OCI-LY1 (cell line): ENCODE data around the gene SPINK7.
A peak's percentile ranks its signal among the peaks of the same experiment; 100 is the strongest.

Experiments
- H2AFZ ChIP-seq: fragments of 200-600 bp; sonication (generic), shearing (Covaris generic); 2 replicates; pipeline ENCODE4 v1.6.0; 2014; ENCODE audit warnings: antibody characterized with exemption, mild to moderate bottlenecking, low read length
- H3F3A ChIP-seq: fragments of 200-600 bp; sonication (generic), shearing (Covaris generic); 2 replicates; pipeline ENCODE4 v1.6.0; 2014; ENCODE audit warnings: mild to moderate bottlenecking, antibody characterized with exemption, low read length, moderate library complexity; ENCODE audit not compliant: insufficient read depth
- H3K27ac ChIP-seq: fragments of 200-600 bp; sonication (generic); 2 replicates; pipeline ENCODE4 v1.5.1; 2014; ENCODE audit warnings: low read length, mixed run types, mild to moderate bottlenecking, low read depth; ENCODE audit not compliant: poor library complexity, severe bottlenecking
- H3K27me3 ChIP-seq: fragments of 200-600 bp; sonication (generic); 2 replicates; pipeline ENCODE4 v1.6.0; 2014; ENCODE audit warnings: antibody characterized with exemption, mild to moderate bottlenecking, low read length, moderate library complexity; ENCODE audit not compliant: insufficient read depth
- H3K36me3 ChIP-seq: fragments of 200-600 bp; sonication (generic); 2 replicates; pipeline ENCODE4 v1.6.1; 2014; ENCODE audit warnings: mild to moderate bottlenecking, antibody characterized with exemption, low read length, moderate library complexity, mixed read lengths; ENCODE audit not compliant: insufficient read depth
- H3K4me1 ChIP-seq: fragments of 200-600 bp; sonication (generic); 2 replicates; pipeline ENCODE4 v1.5.1; 2014; ENCODE audit warnings: mild to moderate bottlenecking, low read length, moderate library complexity; ENCODE audit not compliant: insufficient read depth, severe bottlenecking
- H3K4me2 ChIP-seq: fragments of 200-600 bp; sonication (generic), shearing (Covaris generic); 2 replicates; pipeline ENCODE4 v1.6.1; 2014; ENCODE audit warnings: low read length
- H3K4me3 ChIP-seq: fragments of 200-600 bp; sonication (generic); 2 replicates; pipeline ENCODE4 v1.5.1; 2014; ENCODE audit warnings: low read length, low read depth, mild to moderate bottlenecking, mixed read lengths; ENCODE audit not compliant: poor library complexity, severe bottlenecking
- H3K79me2 ChIP-seq: fragments of 200-600 bp; shearing (Covaris generic); 2 replicates; pipeline ENCODE4 v1.6.1; 2016; ENCODE audit warnings: mixed run types, low read length, mixed read lengths; ENCODE audit not compliant: insufficient read depth
- H3K9ac ChIP-seq: fragments of 200-600 bp; sonication (generic), shearing (Covaris generic); 2 replicates; pipeline ENCODE4 v1.6.1; 2014; ENCODE audit warnings: mild to moderate bottlenecking, low read length, mixed read lengths
- H3K9me2 ChIP-seq: fragments of 200-600 bp; sonication (generic), shearing (Covaris generic); 2 replicates; pipeline ENCODE4 v1.6.1; 2014; ENCODE audit warnings: low read depth, mild to moderate bottlenecking, low read length, mixed read lengths
- H3K9me3 ChIP-seq: fragments of 200-600 bp; shearing (Covaris generic); 2 replicates; pipeline ENCODE4 v1.6.1; 2014; ENCODE audit warnings: low read length, mixed read lengths
- H4K20me1 ChIP-seq: fragments of 200-600 bp; sonication (generic), shearing (Covaris generic); 2 replicates; pipeline ENCODE4 v1.6.0; 2016; ENCODE audit warnings: mild to moderate bottlenecking, low read length; ENCODE audit not compliant: insufficient read depth
- EZH2 ChIP-seq: fragments of 200-600 bp; sonication (generic), shearing (Covaris generic); IDR thresholded peaks from 2 replicates; pipeline ENCODE4 v1.8.0; 2017; ENCODE audit warnings: borderline replicate concordance, mixed run types, mild to moderate bottlenecking, antibody characterized with exemption, low read length, moderate library complexity, mixed read lengths
- TF ChIP-seq, protein P1 (sequence below): fragments of 200-600 bp; sonication (generic), shearing (Covaris generic); IDR thresholded peaks from 2 replicates; pipeline ENCODE4 v1.5.1; 2017; ENCODE audit warnings: mild to moderate bottlenecking, antibody characterized with exemption, low read length, moderate library complexity, mixed read lengths

The SPINK7 gene

DNA sequence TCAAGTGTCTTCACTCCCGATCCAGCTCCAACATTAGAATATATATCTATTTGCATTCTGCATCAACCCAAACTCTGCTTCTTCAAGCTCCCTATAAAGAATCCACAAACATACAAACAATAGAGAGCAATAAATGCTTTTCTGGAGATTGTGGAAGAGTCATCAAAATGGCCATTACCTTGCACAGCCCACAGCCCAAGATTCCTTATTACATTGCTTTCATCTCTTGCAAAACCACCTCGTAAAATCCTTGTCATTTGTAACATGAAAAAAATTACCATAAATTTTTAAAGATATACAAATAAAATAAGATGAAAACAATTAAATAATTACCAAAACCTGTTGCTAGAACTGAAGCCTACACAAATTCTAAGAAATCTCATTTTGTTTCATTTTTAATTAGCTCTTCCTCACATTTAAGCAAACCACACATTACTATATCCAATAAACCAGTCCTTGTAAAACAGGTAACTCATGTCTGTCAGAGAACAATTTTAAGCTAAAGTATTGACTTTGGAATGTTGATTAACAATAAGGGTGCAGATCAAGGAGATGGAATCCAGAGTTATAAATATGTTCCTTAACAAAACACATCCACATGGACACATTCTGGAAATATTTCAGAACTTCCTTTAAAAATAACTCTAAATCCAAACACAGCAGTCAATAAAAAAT is 30.3 kb downstream of the SPINK7 start:
- H3K4me1 ChIP-seq, result peaks cover 20% of the 10 kb centered on the region
- H3F3A ChIP-seq, result no peaks in the 10 kb centered on the region
- no peaks in the 10 kb centered on the region for H3K9me3 ChIP-seq
- no peak overlapping the region for H3K4me3 ChIP-seq
- H3K79me2 ChIP-seq, result no peaks in the 10 kb centered on the region
- peak overlapping the region; percentile 82 for H3K27ac ChIP-seq
- no peak overlapping the region for H2AFZ ChIP-seq
- H3K9me2 ChIP-seq, result no peaks in the 10 kb centered on the region
- H3K27me3 ChIP-seq, result no peaks in the 10 kb centered on the region
- TF ChIP-seq EZH2, result no peak
- TF ChIP-seq, protein P1, sequence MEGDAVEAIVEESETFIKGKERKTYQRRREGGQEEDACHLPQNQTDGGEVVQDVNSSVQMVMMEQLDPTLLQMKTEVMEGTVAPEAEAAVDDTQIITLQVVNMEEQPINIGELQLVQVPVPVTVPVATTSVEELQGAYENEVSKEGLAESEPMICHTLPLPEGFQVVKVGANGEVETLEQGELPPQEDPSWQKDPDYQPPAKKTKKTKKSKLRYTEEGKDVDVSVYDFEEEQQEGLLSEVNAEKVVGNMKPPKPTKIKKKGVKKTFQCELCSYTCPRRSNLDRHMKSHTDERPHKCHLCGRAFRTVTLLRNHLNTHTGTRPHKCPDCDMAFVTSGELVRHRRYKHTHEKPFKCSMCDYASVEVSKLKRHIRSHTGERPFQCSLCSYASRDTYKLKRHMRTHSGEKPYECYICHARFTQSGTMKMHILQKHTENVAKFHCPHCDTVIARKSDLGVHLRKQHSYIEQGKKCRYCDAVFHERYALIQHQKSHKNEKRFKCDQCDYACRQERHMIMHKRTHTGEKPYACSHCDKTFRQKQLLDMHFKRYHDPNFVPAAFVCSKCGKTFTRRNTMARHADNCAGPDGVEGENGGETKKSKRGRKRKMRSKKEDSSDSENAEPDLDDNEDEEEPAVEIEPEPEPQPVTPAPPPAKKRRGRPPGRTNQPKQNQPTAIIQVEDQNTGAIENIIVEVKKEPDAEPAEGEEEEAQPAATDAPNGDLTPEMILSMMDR, result no peak
- H3K9ac ChIP-seq, result no peak overlapping the region
- no peaks in the 10 kb centered on the region for H4K20me1 ChIP-seq
- no peaks in the 10 kb centered on the region for H3K36me3 ChIP-seq
- H3K4me2 ChIP-seq, result no peak overlapping the region

DNA sequence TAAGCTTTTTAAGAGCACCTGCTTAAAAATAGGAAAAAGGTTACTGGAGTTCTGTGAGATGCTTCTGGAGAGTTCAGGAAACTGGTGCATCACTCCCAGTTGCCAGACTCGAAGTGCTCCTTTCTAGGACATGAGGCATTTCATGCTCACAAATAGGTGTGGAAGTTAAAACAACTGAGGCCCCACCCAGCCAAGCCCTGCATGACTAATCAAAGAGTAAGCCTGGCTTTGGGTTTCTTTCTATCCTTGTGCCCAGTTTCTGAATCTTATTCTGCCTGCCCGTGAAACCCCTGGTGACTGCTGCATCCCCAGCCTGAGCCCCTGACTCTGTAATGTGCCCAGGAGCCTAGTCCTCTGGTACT is 30.8 kb downstream of the SPINK7 start:
- Histone ChIP-seq H2AFZ (no peak overlapping the region), H3K4me2 (peak overlapping the region; percentile 36)

DNA sequence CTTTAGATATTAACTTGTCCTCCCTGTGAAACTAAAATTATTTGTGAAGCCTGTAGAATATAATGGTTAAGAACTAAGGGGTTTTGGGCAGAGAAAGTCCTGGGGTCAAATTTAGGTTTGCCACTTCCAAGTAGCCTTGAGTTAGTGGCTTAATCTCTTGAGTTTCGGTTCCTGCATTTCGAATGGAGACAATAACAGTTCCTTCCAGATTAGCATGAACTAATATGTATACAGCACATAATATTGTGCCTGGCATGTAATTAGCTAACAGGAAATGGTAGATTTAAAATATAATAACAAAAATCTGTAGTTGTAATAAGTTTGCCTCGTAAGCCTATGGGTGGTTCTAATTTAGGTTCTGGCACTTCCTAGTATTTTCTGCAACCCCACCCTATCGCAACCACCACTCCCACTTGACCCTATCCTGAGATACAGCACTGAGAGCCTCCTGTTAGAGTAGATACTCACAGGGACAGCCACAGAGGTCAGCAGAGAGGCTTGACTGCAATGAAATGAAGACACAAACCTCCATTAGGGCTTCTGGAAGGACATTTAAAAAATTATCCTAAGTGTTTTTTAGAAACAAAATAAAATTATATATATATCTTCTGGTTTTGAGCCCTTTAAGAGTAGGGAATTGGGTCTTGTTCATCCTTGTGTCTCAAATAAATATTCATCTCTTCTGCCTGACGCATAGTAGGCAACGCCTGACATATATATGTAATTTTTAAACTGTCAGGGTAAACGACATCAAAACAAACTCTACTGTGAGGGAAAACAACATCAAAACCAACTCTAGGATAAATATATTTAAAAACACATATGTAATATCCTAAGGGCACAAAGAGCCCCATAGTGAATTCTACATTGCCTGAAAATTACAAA is 31.6 kb downstream of the SPINK7 start:
- H3K9me3 ChIP-seq, result no peaks in the 10 kb centered on the region
- no peaks in the 10 kb centered on the region for H3K36me3 ChIP-seq
- H3K27ac ChIP-seq, result peak overlapping the region; percentile 82
- no peaks in the 10 kb centered on the region for H3K27me3 ChIP-seq
- no peak overlapping the region for H3K4me3 ChIP-seq
- H4K20me1 ChIP-seq, result no peaks in the 10 kb centered on the region
- H3K9ac ChIP-seq, result no peak overlapping the region; the same call in 1 of the 2 replicates
- peaks cover 20% of the 10 kb centered on the region for H3K4me1 ChIP-seq
- peak overlapping the region; percentile 36 for H3K4me2 ChIP-seq
- no peaks in the 10 kb centered on the region for H3K9me2 ChIP-seq
- H2AFZ ChIP-seq, result 0 out of 2 replicates have a peak overlapping the region, but pooled peaks have one; percentile 47
- H3K79me2 ChIP-seq, result no peaks in the 10 kb centered on the region
- H3F3A ChIP-seq, result no peaks in the 10 kb centered on the region
- TF ChIP-seq, protein P1, result no peak
- TF ChIP-seq EZH2, result no peak

More for the DNA sequence above, 30.8 kb downstream of the SPINK7 start:
- peak overlapping the region; percentile 82 for H3K27ac ChIP-seq
- H4K20me1 ChIP-seq, result no peaks in the 10 kb centered on the region
- H3K4me1 ChIP-seq, result peaks cover 20% of the 10 kb centered on the region
- H3K9me3 ChIP-seq, result no peaks in the 10 kb centered on the region
- H3K27me3 ChIP-seq, result no peaks in the 10 kb centered on the region
- no peaks in the 10 kb centered on the region for H3F3A ChIP-seq
- H3K4me3 ChIP-seq, result no peak overlapping the region
- no peaks in the 10 kb centered on the region for H3K79me2 ChIP-seq
- no peaks in the 10 kb centered on the region for H3K36me3 ChIP-seq
- no peak overlapping the region; the same call in 1 of the 2 replicates for H3K9ac ChIP-seq
- TF ChIP-seq EZH2, result no peak
- no peaks in the 10 kb centered on the region for H3K9me2 ChIP-seq
